Keratinocyte (primary cell): ENCODE data around the gene TEP1. TPM values are rescaled to one million over a fixed set of nuclear protein-coding genes. Genes with fewer than 3 reads are reported as not detected.

Experiments
- DNase-seq: peaks from one replicate; pipeline ENCODE4 v3.0.0-alpha.2; 2011; ENCODE audit warnings: low read depth, missing footprints, low spot score
- FAIRE-seq: peaks from 2 replicates; lab custom pipeline; 2011; peaks lifted over from hg19 to GRCh38; lab: Jason Lieb, UNC
- H2AFZ ChIP-seq: 2 replicates; pipeline ENCODE4 v1.6.0; 2012; ENCODE audit warnings: low read length, control low read depth, inconsistent platforms; ENCODE audit not compliant: control insufficient read depth
- H3K27ac ChIP-seq: 2 replicates; pipeline ENCODE4 v1.5.1; 2011; ENCODE audit warnings: low read length; ENCODE audit not compliant: control insufficient read depth, insufficient read depth
- H3K27me3 ChIP-seq: 3 replicates; pipeline ENCODE4 v1.6.0; 2011; ENCODE audit warnings: low read length; ENCODE audit not compliant: control insufficient read depth, insufficient read depth; ENCODE audit errors: extremely low read depth
- H3K36me3 ChIP-seq, 2 experiments: 2 replicates in 1 of 2; 3 replicates in 1 of 2; pipeline ENCODE4 v1.5.1; 2011; ENCODE audit warnings: low read length in 2 of 2, mild to moderate bottlenecking in 1 of 2; ENCODE audit not compliant: control insufficient read depth in 2 of 2, insufficient read depth in 2 of 2; ENCODE audit errors: extremely low read depth in 1 of 2
- H3K4me1 ChIP-seq: 3 replicates; pipeline ENCODE4 v1.5.1; 2011; ENCODE audit warnings: low read length; ENCODE audit not compliant: control insufficient read depth, insufficient read depth; ENCODE audit errors: extremely low read depth
- H3K4me2 ChIP-seq: 3 replicates; pipeline ENCODE4 v1.6.0; 2011; ENCODE audit warnings: low read depth, low read length; ENCODE audit not compliant: control insufficient read depth, insufficient read depth; ENCODE audit errors: extremely low read depth
- H3K4me3 ChIP-seq, 3 experiments: fragments of 200-600 bp in 1 of 3; sonication (generic) in 1 of 3; 2 replicates in 2 of 3; 3 replicates in 1 of 3; pipeline ENCODE4 v1.5.1; 2011 to 2016; ENCODE audit warnings: low read length in 3 of 3, mild to moderate bottlenecking in 3 of 3, control low read depth in 2 of 3, inconsistent platforms in 1 of 3, low read depth in 1 of 3, mixed read lengths in 1 of 3, mixed run types in 1 of 3, moderate library complexity in 1 of 3; ENCODE audit not compliant: control insufficient read depth in 2 of 3, insufficient read depth in 2 of 3; ENCODE audit errors: extremely low read depth in 1 of 3
- H3K79me2 ChIP-seq: 2 replicates; pipeline ENCODE4 v1.6.0; 2012; ENCODE audit warnings: low read length; ENCODE audit not compliant: control insufficient read depth, insufficient read depth
- H3K9ac ChIP-seq: 3 replicates; pipeline ENCODE4 v1.6.0; 2011; ENCODE audit warnings: low read length; ENCODE audit not compliant: control insufficient read depth, insufficient read depth; ENCODE audit errors: extremely low read depth
- H3K9me1 ChIP-seq: 3 replicates; pipeline ENCODE4 v1.6.0; 2011; ENCODE audit warnings: low read length; ENCODE audit not compliant: control insufficient read depth, insufficient read depth; ENCODE audit errors: extremely low read depth
- H3K9me3 ChIP-seq: 2 replicates; pipeline ENCODE4 v1.5.1; 2012; ENCODE audit warnings: low read depth, low read length; ENCODE audit not compliant: control insufficient read depth
- H4K20me1 ChIP-seq: 3 replicates; pipeline ENCODE4 v1.6.0; 2011; ENCODE audit warnings: low read length; ENCODE audit not compliant: control insufficient read depth, insufficient read depth; ENCODE audit errors: extremely low read depth
- CTCF ChIP-seq, 3 experiments: IDR thresholded peaks in 1 of 3; conservative IDR thresholded peaks in 1 of 3; optimal IDR thresholded peaks in 1 of 3; 2 replicates in 2 of 3; 3 replicates in 1 of 3; pipeline versions ENCODE3 to v1.5.1; 2011; ENCODE audit warnings: low read length in 3 of 3, mild to moderate bottlenecking in 3 of 3, moderate library complexity in 2 of 3, control low read depth in 1 of 3, inconsistent platforms in 1 of 3; ENCODE audit not compliant: insufficient read depth in 2 of 3; ENCODE audit errors: extremely low read depth in 1 of 3
- EZH2 ChIP-seq: IDR thresholded peaks from one replicate; pipeline ENCODE4 v1.6.1; 2012; ENCODE audit warnings: inconsistent platforms, mild to moderate bottlenecking, low read length, moderate library complexity
- dilution Hi-C: fragments of 300-500 bp; cut with MboI; formaldehyde crosslinking; loops from one replicate; pipeline ENCODE4 v1.7.0; 2020; ENCODE audit warnings: low sequenced_read_pairs; ENCODE audit not compliant: extremely low pct_ligation_motif_present
- polyA plus RNA-seq, 5 experiments: library from polyadenylated mRNA; depleted of rRNA in 3 of 5; stranded (reverse) in 3 of 5; stranded (forward) in 1 of 5; unstranded in 1 of 5; fragments of >200 nt; gene quantifications; 1 replicate in 1 of 5; 2 replicates in 3 of 5; 3 replicates in 1 of 5; pipeline versions ENCODE4 v1.2.1 to v1.2.3, GENCODE V29; 2011 to 2012; ENCODE audit warnings: missing spikeins in 2 of 5, low read depth in 1 of 5, low replicate concordance in 1 of 5

The TEP1 gene
- polyA plus RNA-seq, 1 donor (not counting 4 experiments of a cell fraction or from before 2014, with no cell fraction given) = 16.6 TPM

GRCh38 chr14:20332788-20333493 is 80.4 kb downstream of the TEP1 start, which contains the start of gene CCNB1IP1:
TSS of gene CCNB1IP1 (minus strand) at chr14:20333279. CDS start at chr14:20316523, 16,756 bp downstream.
- DNase-seq (peak; percentile 66), FAIRE-seq (peak; percentile 85)
- Histone ChIP-seq H3K27me3 (no peaks in the 10 kb centered on the region), H3K4me1 (peaks cover 15% of the 10 kb centered on the region), H3K4me3 (peak within 1 kb of the TSS; percentile 59 to 84 (median 73)), H3K27ac (peak within 1 kb of the TSS; percentile 67), H4K20me1 (no peaks in the 10 kb centered on the region), H2AFZ (peak within 1 kb of the TSS; percentile 92), H3K4me2 (peak within 1 kb of the TSS; percentile 91), H3K9me3 (no peaks in the 10 kb centered on the region), H3K79me2 (peaks cover 48% of the 10 kb centered on the region), H3K36me3 (peaks cover 5 to 9% of the 10 kb centered on the region in 2 experiments), H3K9me1 (no peaks in the 10 kb centered on the region), H3K9ac (peak within 1 kb of the TSS; percentile 87)
- no peak for TF ChIP-seq EZH2
- no peak for TF ChIP-seq CTCF (optimal IDR thresholded peaks at IDR 0.05 in 1 of 3, IDR thresholded peaks at IDR 0.05 in 1 of 3, conservative IDR thresholded peaks at IDR 0.05 in 1 of 3; ENCODE audit: extremely low read depth in 1 of 3, insufficient read depth in 2 of 3, low read length in 3 of 3)
- dilution Hi-C loops = no loop called here

DNA sequence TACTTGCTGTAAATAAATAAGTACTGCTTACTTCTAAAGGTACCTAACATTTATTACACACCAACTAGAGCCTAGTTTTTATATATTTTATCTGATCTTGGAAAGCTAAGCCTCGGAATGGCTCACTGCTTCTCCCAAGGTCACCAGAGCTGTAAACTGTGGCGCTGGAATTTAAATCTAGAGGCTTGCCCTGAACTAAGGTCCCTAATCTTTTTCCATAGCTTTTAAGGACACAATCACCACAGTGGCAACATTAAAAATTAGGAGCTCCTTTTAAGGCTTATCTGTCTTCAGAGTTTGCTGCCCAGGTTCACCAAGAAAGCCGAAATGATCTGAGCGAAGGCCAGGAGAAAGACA is 80.9 kb downstream of the TEP1 start:
- TF ChIP-seq CTCF (optimal IDR thresholded peaks at IDR 0.05 in 1 of 3, IDR thresholded peaks at IDR 0.05 in 1 of 3, conservative IDR thresholded peaks at IDR 0.05 in 1 of 3; ENCODE audit: extremely low read depth in 1 of 3, insufficient read depth in 2 of 3, low read length in 3 of 3) = no peak
- no peak for TF ChIP-seq EZH2
- Histone ChIP-seq H3K79me2 (peaks cover 53% of the 10 kb centered on the region), H3K9ac (peak overlapping the region; percentile 87), H2AFZ (peak overlapping the region; percentile 92), H3K9me1 (no peaks in the 10 kb centered on the region), H3K4me3 (peak overlapping the region; percentile 59 to 84 (median 73)), H3K27me3 (no peaks in the 10 kb centered on the region), H3K27ac (peak overlapping the region; percentile 67), H3K4me2 (peak overlapping the region; percentile 91), H3K4me1 (peaks cover 19% of the 10 kb centered on the region), H4K20me1 (no peaks in the 10 kb centered on the region), H3K36me3 (peaks cover 5 to 9% of the 10 kb centered on the region in 2 experiments), H3K9me3 (no peaks in the 10 kb centered on the region)
- dilution Hi-C loops = no loop called here
- DNase-seq (no peak), FAIRE-seq (no peak)
